Measurements from ENCODE around the gene KIFC1. TPM values are rescaled to one million over a fixed set of nuclear protein-coding genes. Genes with fewer than 3 reads are reported as not detected.
"Not testable (repeated sequence)": the region's sequence is repeated elsewhere in the genome, so short reads cannot be mapped to it uniquely, and the experiment has no call there.

The KIFC1 gene
- total RNA-seq, 4 donors from 2014 or later = 4.1 to 14.6 (median 9.3) TPM

DNA sequence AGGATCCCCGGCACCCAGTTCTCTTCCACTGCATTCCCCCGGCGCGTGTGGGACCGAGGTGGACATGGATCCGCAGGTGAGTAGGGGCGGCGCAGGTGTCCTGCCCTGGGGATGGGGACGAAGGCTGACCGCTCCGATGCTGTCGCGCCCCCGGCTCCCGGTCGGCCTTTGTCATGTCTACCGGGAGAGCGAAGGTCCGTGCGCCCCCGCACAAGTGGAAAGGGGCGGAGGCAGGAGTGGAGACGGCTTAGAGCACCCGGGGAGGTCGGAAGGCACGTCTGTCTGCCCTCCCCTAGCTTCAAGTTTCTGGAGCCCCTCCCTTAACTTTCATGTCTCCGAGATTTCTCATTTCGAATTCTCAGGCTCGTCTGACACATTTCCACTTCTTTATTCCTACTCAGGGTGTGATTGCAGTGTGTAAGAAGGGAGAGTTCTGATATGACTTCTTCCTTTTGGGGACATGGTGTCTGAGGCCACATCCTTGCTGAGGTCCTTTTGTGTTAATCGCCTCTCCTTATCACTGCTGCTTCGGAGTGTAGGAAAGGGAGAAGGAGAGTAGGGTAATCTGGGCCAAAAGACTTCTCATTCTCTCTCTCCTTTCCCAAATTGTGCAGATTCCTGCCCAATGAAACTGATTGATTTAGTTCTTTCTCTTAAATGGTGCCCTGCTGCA lies 435 bp downstream of the KIFC1 start:
- DNase-seq (ENCODE audit: low spot score in 2 of 2) = no peak
- no peak for TF ChIP-seq POLR2A (IDR thresholded peaks at IDR 0.05)
- 1% methylated on average over 18 to 31 of the region's 31 CpGs for WGBS, 2 donors
- intact Hi-C loops (cut with DNase I; ENCODE audit: low total_unique reads) = no loop called here
- H3K4me3 ChIP-seq (ENCODE audit: low read depth, poor library complexity, severe bottlenecking) = peak overlapping the region; percentile 17

DNA sequence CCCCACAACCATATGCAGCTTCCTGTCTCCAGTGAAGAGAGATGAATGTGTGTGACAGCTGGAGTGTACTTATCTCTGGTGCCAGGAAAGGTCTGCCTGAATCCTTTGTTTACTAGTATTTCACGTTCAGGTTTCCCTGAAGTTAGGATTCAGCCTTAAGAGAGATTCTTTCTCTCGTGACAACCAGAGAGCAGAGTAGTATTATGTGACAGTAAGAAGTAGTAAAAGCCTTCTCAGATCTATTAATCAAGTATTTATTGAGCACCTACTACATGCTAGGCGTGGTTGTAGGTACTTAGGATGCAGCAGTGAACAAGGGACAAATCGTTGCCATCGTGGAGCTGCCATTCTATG lies 949 bp downstream of the KIFC1 start:
- WGBS, 2 donors = 38 to 40% methylated on average over 5 of the region's 5 CpGs
- H3K4me3 ChIP-seq (ENCODE audit: low read depth, poor library complexity, severe bottlenecking) = peak overlapping the region; percentile 17
- no peak for TF ChIP-seq POLR2A (IDR thresholded peaks at IDR 0.05)
- DNase-seq (ENCODE audit: low spot score in 2 of 2) = no peak
- intact Hi-C loops (cut with DNase I; ENCODE audit: low total_unique reads) = no loop called here

- intact Hi-C loops (cut with DNase I; ENCODE audit: low total_unique reads) = no loop called here
- DNase-seq (ENCODE audit: low spot score in 2 of 2) = no peak
- no peak overlapping the region for H3K4me3 ChIP-seq (ENCODE audit: low read depth, poor library complexity, severe bottlenecking)
- WGBS, 2 donors = 54 to 63% methylated on average over 3 of the region's 3 CpGs
- no peak for TF ChIP-seq POLR2A (IDR thresholded peaks at IDR 0.05)
- no peak for TF ChIP-seq CTCF (IDR thresholded peaks at IDR 0.05)
Measured at GRCh38 chr6:33392979-33393378, 1.4 kb downstream of the KIFC1 start.

DNA sequence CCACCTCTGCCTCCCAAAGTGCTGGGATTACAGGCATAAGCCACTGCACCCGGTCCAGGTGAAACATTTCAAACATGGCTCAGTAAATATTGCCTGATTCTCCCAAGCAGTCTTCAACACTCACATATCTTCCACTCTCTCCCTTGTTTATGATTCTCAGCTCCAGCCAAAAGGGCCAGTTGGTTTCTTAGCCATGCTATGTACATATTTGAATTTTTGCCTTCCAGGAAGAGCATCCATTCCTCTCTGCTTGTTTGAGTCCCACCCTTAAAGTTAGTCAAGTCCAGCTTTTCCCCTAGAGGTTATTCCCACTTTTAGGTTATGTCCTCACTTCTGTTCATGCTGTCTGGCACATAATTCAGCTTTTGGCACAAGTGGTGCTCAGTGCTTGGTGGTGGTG lies 5.9 kb downstream of the KIFC1 start:
- no peak for TF ChIP-seq POLR2A (IDR thresholded peaks at IDR 0.05)
- no peak for TF ChIP-seq CTCF (IDR thresholded peaks at IDR 0.05)
- intact Hi-C loops (cut with DNase I; ENCODE audit: low total_unique reads) = no loop called here
- WGBS, 2 donors = 87 to 91% methylated on average over 1 of the region's 1 CpG
- H3K4me3 ChIP-seq (ENCODE audit: low read depth, poor library complexity, severe bottlenecking) = no peak overlapping the region
- DNase-seq (ENCODE audit: low spot score in 2 of 2) = no peak

DNA sequence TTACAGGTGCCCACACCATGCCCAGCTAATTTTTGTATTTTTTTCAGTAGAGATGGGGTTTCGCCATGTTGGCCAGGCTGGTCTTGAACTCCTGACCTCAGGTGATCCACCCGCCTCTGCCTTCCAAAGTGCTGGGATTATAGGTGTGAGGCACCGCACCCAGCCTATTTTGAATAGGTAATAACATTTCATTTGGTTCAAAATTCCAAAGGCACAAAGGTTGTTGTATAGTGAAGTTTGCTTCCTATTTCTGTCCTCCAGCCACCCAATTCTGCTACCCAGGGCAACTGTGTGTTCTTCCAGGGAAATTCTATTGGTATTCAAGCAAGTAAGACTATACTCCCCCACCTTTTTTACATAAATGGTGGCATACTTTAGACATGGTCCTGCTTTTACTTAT lies 7.0 kb downstream of the KIFC1 start:
- intact Hi-C loops (cut with DNase I; ENCODE audit: low total_unique reads); DNase-seq (ENCODE audit: low spot score in 2 of 2); H3K4me3 ChIP-seq (ENCODE audit: low read depth, poor library complexity, severe bottlenecking): not testable (repeated sequence)
- 95 to 98% methylated on average over 3 of the region's 3 CpGs for WGBS, 2 donors

- WGBS, 2 donors = 97 to 99% methylated on average over 6 of the region's 6 CpGs
- H3K4me3 ChIP-seq (ENCODE audit: low read depth, poor library complexity, severe bottlenecking); DNase-seq (ENCODE audit: low spot score in 2 of 2); intact Hi-C loops (cut with DNase I; ENCODE audit: low total_unique reads): not testable (repeated sequence)
Measured at GRCh38 chr6:33399881-33400280, 8.3 kb downstream of the KIFC1 start.

GRCh38 chr6:33404884-33405283 lies 13.3 kb downstream of the KIFC1 start:
- 91 to 93% methylated on average over 16 to 17 of the region's 17 CpGs for WGBS, 2 donors
- TF ChIP-seq CTCF (IDR thresholded peaks at IDR 0.05) = no peak
- no peak for TF ChIP-seq POLR2A (IDR thresholded peaks at IDR 0.05)
- intact Hi-C loops (cut with DNase I; ENCODE audit: low total_unique reads) = no loop called here
- no peak for DNase-seq (ENCODE audit: low spot score in 2 of 2)
- no peak overlapping the region for H3K4me3 ChIP-seq (ENCODE audit: low read depth, poor library complexity, severe bottlenecking)

GRCh38 chr6:33405386-33405940 lies 13.8 kb downstream of the KIFC1 start:
- TF ChIP-seq CTCF (IDR thresholded peaks at IDR 0.05) = no peak
- no peak for TF ChIP-seq POLR2A (IDR thresholded peaks at IDR 0.05)
- intact Hi-C loops (cut with DNase I; ENCODE audit: low total_unique reads) = no loop called here
- H3K4me3 ChIP-seq (ENCODE audit: low read depth, poor library complexity, severe bottlenecking) = no peak overlapping the region
- 91 to 93% methylated on average over 14 to 15 of the region's 15 CpGs for WGBS, 2 donors
- DNase-seq (ENCODE audit: low spot score in 2 of 2) = no peak

All from lower leg skin (tissue), 4 donors.